Stimulated activated CD8-positive, alpha-beta memory T cell treated with anti-CD3 and anti-CD28 coated beads, Interleukin-4, amount 100 ng/mL, for 1 hour (primary cell): Measurements from ENCODE around the gene CMIP.

Experiments
- DNase-seq, 2 donors: peaks; one replicate each; pipeline ENCODE4 v3.0.0-alpha.2; 2020; ENCODE audit warnings: low read depth in 2 of 2, low spot score in 1 of 2

The CMIP gene

GRCh38 chr16:81758376-81758775 lies 313.8 kb downstream of the CMIP start:
- no peak for DNase-seq
